Panc1 (cell line): ENCODE results near the gene HNRNPUL1. TPM values are rescaled to one million over a fixed set of nuclear protein-coding genes. Genes with fewer than 3 reads are reported as not detected.

ENCODE experiments used
- ATAC-seq: fragments of 200-7000 bp; cut with Tn5 transposase; 2 replicates; pipeline ENCODE4 v1.9.1; 2020; ENCODE audit warnings: mild to moderate bottlenecking, moderate library complexity
- BruUV-seq: library from RNA; stranded (reverse); fragments of 400-500 nt; replicated peaks from 2 replicates; lab custom pipeline; 2021; lab: Mats Ljungman, UMichigan
- CTCF ChIA-PET: fragments of 300-600 bp; sonication (Branson Sonifier 250); formaldehyde crosslinking; loops from one replicate; lab custom pipeline; 2022; ENCODE audit warnings: antibody characterized with exemption; lab: Charles Lee
- POLR2A ChIA-PET: fragments of 300-600 bp; sonication (Branson Sonifier 250); formaldehyde crosslinking; loops from one replicate; lab custom pipeline; 2022; ENCODE audit warnings: antibody characterized with exemption; lab: Charles Lee
- DNase-seq: peaks from one replicate; pipeline ENCODE4 v3.0.0-alpha.2; 2010; ENCODE audit warnings: low read depth, low spot score
- H3K27ac ChIP-seq: 2 replicates; pipeline ENCODE4 v1.5.1; 2011; ENCODE audit warnings: mild to moderate bottlenecking, low read length, inconsistent platforms
- H3K27me3 ChIP-seq: fragments of 200-500 bp; sonication (Bioruptor generic); 2 replicates; pipeline ENCODE4 v1.6.0; 2014; ENCODE audit warnings: low read length, inconsistent platforms; ENCODE audit not compliant: control insufficient read depth, insufficient read depth
- H3K36me3 ChIP-seq: fragments of 200-500 bp; sonication (Bioruptor generic); 2 replicates; pipeline ENCODE4 v1.5.1; 2014; ENCODE audit warnings: inconsistent platforms, mild to moderate bottlenecking, low read length, moderate library complexity; ENCODE audit not compliant: control insufficient read depth, insufficient read depth
- H3K4me1 ChIP-seq: 2 replicates; pipeline ENCODE4 v1.5.1; 2011; ENCODE audit warnings: inconsistent platforms, mild to moderate bottlenecking, low read length, moderate library complexity; ENCODE audit not compliant: control insufficient read depth, insufficient read depth
- H3K4me3 ChIP-seq, 2 experiments: 2 replicates each; pipeline ENCODE4 v1.5.1; 2011 to 2012; ENCODE audit warnings: low read depth in 2 of 2, low read length in 2 of 2, mild to moderate bottlenecking in 2 of 2, inconsistent platforms in 1 of 2, moderate library complexity in 1 of 2
- H3K9me3 ChIP-seq: fragments of 200-500 bp; sonication (Bioruptor generic); 2 replicates; pipeline ENCODE4 v1.5.1; 2014; ENCODE audit warnings: low read depth, mild to moderate bottlenecking, inconsistent platforms, low read length, moderate library complexity; ENCODE audit not compliant: control insufficient read depth, insufficient read depth
- POLR2AphosphoS5 ChIP-seq: IDR thresholded peaks from 2 replicates; pipeline ENCODE4 v1.6.1; 2012; ENCODE audit warnings: mild to moderate bottlenecking, low read depth, low read length, moderate library complexity
- REST ChIP-seq, 2 experiments: IDR thresholded peaks; 2 replicates each; pipeline ENCODE4 v1.6.1; 2011 to 2012; ENCODE audit warnings: low read depth in 2 of 2, control low read depth in 1 of 2, low read length in 1 of 2, mild to moderate bottlenecking in 1 of 2, moderate library complexity in 1 of 2; ENCODE audit not compliant: insufficient read depth in 1 of 2
- SIN3A ChIP-seq: IDR thresholded peaks from 2 replicates; pipeline ENCODE4 v1.6.1; 2012; ENCODE audit warnings: low read depth, mild to moderate bottlenecking, low read length, moderate library complexity, borderline replicate concordance; ENCODE audit not compliant: insufficient read depth
- TCF7L2 ChIP-seq: IDR thresholded peaks from 2 replicates; pipeline ENCODE4 v1.6.1; 2011; ENCODE audit warnings: mild to moderate bottlenecking, low read depth, low read length, inconsistent platforms
- in situ Hi-C: cut with HindIII; loops from 2 replicates; pipeline ENCODE4 v1.10.0; 2016; ENCODE audit warnings: low sequenced_read_pairs, low pct_unique_long_range_greater_than_20kb
- intact Hi-C: fragments of 100-400 bp; cut with micrococcal nuclease; formaldehyde crosslinking; loops from one replicate; pipeline ENCODE4 v1.10.0; 2022; ENCODE audit not compliant: unreplicated experiment
- total RNA-seq: library from RNA; stranded (reverse); gene quantifications from one replicate; pipeline ENCODE4 v1.2.1, GENCODE V29; 2021; ENCODE audit not compliant: unreplicated experiment
- TF ChIP-seq, protein P1 (sequence below): fragments of 450-650 bp; IDR thresholded peaks from 2 replicates; pipeline ENCODE4 v1.5.1; 2017; ENCODE audit warnings: mild to moderate bottlenecking

Gene HNRNPUL1
- total RNA-seq, 1 experiment from 2014 or later: 183 TPM

GRCh38 chr19:41269055-41269454 is 4.9 kb downstream of the HNRNPUL1 start:
- Histone ChIP-seq H3K27me3 (no peaks in the 10 kb centered on the region), H3K9me3 (no peaks in the 10 kb centered on the region), H3K4me3 (no peak overlapping the region), H3K36me3 (peaks cover 28% of the 10 kb centered on the region), H3K4me1 (peaks cover 12% of the 10 kb centered on the region), H3K27ac (no peak overlapping the region)
- no TSS peak for BruUV-seq
- POLR2A ChIA-PET: interaction anchor here (0.6 kb wide), 1 partner anchor 36 kb away, joined by 12 read pairs; no protein-coding TSS in a partner anchor
- ATAC-seq (no peak), DNase-seq (no peak)
- intact Hi-C loops: no loop called here
- CTCF ChIA-PET: no interaction called here
- in situ Hi-C loops: no loop called here
- no peak for TF ChIP-seq REST (IDR thresholded peaks at IDR 0.05; ENCODE audit: insufficient read depth in 1 of 2, low read depth in 2 of 2, low read length in 1 of 2)
- no peak for TF ChIP-seq POLR2AphosphoS5
- no peak for TF ChIP-seq SIN3A
- TF ChIP-seq TCF7L2: no peak
- TF ChIP-seq, protein P1, sequence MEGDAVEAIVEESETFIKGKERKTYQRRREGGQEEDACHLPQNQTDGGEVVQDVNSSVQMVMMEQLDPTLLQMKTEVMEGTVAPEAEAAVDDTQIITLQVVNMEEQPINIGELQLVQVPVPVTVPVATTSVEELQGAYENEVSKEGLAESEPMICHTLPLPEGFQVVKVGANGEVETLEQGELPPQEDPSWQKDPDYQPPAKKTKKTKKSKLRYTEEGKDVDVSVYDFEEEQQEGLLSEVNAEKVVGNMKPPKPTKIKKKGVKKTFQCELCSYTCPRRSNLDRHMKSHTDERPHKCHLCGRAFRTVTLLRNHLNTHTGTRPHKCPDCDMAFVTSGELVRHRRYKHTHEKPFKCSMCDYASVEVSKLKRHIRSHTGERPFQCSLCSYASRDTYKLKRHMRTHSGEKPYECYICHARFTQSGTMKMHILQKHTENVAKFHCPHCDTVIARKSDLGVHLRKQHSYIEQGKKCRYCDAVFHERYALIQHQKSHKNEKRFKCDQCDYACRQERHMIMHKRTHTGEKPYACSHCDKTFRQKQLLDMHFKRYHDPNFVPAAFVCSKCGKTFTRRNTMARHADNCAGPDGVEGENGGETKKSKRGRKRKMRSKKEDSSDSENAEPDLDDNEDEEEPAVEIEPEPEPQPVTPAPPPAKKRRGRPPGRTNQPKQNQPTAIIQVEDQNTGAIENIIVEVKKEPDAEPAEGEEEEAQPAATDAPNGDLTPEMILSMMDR: no peak

DNA sequence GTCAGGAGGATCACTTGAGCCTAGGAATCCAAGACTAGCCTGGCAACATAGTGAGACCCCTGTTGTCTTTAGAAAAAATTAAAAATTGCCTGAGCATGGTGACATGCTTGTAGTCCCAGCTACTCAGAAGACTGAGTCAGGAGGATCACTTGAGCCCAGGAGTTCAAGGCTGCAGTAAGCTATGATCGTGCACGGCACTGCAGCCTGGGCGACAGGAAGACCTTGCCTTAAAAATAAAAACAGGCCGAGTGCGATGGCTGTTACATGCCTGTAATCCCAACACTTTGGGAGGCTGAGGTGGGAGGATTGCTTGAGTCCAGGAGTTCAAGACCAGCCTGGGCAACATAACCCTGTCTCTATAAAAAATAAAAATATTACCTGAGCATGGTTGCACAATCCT is 5.4 kb downstream of the HNRNPUL1 start:
- no TSS peak for BruUV-seq
- peaks cover 30% of the 10 kb centered on the region for H3K36me3 ChIP-seq
- intact Hi-C loops (no loop called here), in situ Hi-C loops (no loop called here)
- DNase-seq (no peak), ATAC-seq (no peak)
- H3K9me3 ChIP-seq: no peaks in the 10 kb centered on the region
- H3K4me1 ChIP-seq: peaks cover 12% of the 10 kb centered on the region
- H3K27me3 ChIP-seq: no peaks in the 10 kb centered on the region
- ChIA-PET CTCF (interaction anchor here (0.6 kb wide), 1 partner anchor 484 kb away, joined by 3 read pairs; no protein-coding TSS in a partner anchor), POLR2A (no interaction called here)
- H3K27ac ChIP-seq: no peak overlapping the region
- no peak overlapping the region for H3K4me3 ChIP-seq
- TF ChIP-seq SIN3A: no peak
- no peak for TF ChIP-seq REST (IDR thresholded peaks at IDR 0.05; ENCODE audit: insufficient read depth in 1 of 2, low read depth in 2 of 2, low read length in 1 of 2)
- TF ChIP-seq, protein P1: no peak
- TF ChIP-seq POLR2AphosphoS5: no peak
- no peak for TF ChIP-seq TCF7L2
